Measurements from ENCODE around the gene ZNF639.
A peak's percentile ranks its signal among the peaks of the same experiment; 100 is the strongest.

DNA sequence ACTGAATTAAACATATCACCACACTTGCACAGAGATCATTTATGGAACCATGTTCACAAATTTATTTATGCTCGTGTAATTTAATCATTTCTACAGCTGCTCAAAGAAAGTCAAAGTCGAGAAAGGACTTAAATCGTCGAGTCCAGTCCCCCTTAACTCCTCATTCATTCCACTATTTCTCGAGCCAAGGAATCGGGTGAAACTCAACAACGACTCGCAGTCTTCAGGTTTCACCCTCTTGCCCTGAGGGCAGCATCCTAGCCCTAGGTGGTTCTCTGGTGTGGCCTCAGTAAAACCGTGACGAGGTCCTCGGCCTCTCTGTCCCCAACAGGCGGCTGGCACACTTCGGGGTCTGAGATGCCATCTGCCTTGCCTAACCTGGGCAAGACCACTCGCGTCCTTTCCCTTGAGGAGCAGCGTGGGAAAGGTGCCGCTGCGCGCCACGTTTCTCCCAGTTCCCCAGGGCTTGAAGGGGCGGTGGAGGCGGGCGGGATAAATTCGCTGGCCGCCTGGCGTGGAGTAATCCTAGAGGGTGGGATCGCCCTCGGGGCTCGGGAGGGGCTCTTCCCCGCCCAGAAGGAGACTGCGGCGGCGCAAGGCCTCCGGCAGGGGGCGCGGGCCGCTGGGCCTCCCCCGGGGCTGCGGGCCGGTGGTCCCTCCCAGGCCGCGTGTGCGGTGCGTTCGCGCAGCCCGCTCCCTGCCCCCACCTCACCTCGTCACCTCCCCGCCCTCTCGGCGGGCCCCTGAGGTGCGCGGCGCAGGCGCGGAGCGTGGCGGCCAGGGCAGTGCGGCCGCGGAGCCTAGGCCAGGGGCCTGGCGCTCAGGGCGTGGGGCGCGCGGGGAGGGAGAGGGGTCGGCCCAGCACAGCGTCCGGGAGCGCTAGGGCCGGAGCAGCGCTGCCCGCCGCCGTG is at the start of gene ZNF639:
- TF ChIP-seq, protein P1, sequence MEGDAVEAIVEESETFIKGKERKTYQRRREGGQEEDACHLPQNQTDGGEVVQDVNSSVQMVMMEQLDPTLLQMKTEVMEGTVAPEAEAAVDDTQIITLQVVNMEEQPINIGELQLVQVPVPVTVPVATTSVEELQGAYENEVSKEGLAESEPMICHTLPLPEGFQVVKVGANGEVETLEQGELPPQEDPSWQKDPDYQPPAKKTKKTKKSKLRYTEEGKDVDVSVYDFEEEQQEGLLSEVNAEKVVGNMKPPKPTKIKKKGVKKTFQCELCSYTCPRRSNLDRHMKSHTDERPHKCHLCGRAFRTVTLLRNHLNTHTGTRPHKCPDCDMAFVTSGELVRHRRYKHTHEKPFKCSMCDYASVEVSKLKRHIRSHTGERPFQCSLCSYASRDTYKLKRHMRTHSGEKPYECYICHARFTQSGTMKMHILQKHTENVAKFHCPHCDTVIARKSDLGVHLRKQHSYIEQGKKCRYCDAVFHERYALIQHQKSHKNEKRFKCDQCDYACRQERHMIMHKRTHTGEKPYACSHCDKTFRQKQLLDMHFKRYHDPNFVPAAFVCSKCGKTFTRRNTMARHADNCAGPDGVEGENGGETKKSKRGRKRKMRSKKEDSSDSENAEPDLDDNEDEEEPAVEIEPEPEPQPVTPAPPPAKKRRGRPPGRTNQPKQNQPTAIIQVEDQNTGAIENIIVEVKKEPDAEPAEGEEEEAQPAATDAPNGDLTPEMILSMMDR (conservative IDR thresholded peaks at IDR 0.05), result peak; percentile 92
- TF ChIP-seq ZFX (IDR thresholded peaks at IDR 0.05), result no peak; the same call in none of the 2 replicates
